ENCODE results near the gene ZNF621. TPM values are rescaled to one million over a fixed set of nuclear protein-coding genes. Genes with fewer than 3 reads are reported as not detected.
A peak's percentile ranks its signal among the peaks of the same experiment; 100 is the strongest.

Gene ZNF621
- total and polyA plus RNA-seq, 9 of the 15 experiments (the other 6 are each of a cell fraction or from before 2014, with no cell fraction given), result 4.7 to 28.9 (median 20.6) TPM

GRCh38 chr3:40524568-40525285, at the start of gene ZNF621 (continued):
- TF ChIP-seq USF2 (CRISPR knock-in tag; IDR thresholded peaks at IDR 0.05) (0 out of 2 replicates have a peak, but pooled peaks have one; percentile 35), PATZ1 (CRISPR knock-in tag; IDR thresholded peaks at IDR 0.05; ENCODE audit: borderline replicate concordance) (no peak), PTBP1 (IDR thresholded peaks at IDR 0.05; ENCODE audit: low read depth, low read length) (0 out of 2 replicates have a peak, but pooled peaks have one; percentile 8), TAF9B (IDR thresholded peaks at IDR 0.05; ENCODE audit: partially characterized antibody) (peak; percentile 95), SNRNP70 (optimal IDR thresholded peaks at IDR 0.05; ENCODE audit: low read depth, low read length) (no peak), TBP (optimal IDR thresholded peaks at IDR 0.05; ENCODE audit: low read depth, low read length) (peak; percentile 85), RBBP5 (IDR thresholded peaks at IDR 0.05; ENCODE audit: borderline replicate concordance, insufficient read depth, low read length, poor library complexity, severe bottlenecking) (peak; percentile 99), U2AF1 (optimal IDR thresholded peaks at IDR 0.05; ENCODE audit: low read depth, low read length) (peak; percentile 82), THAP12 (CRISPR knock-in tag; IDR thresholded peaks at IDR 0.05) (peak; percentile 100), ZNF586 (CRISPR knock-in tag; conservative IDR thresholded peaks at IDR 0.05) (no peak), ZNF507 (tag; conservative IDR thresholded peaks at IDR 0.05) (no peak), CREB5 (CRISPR knock-in tag; IDR thresholded peaks at IDR 0.05) (0 out of 2 replicates have a peak, but pooled peaks have one; percentile 17), KLF13 (tag; IDR thresholded peaks at IDR 0.05; ENCODE audit: borderline replicate concordance, low read depth) (0 out of 2 replicates have a peak, but pooled peaks have one; percentile 62), ZNF174 (CRISPR knock-in tag; IDR thresholded peaks at IDR 0.05) (no peak), NBN (IDR thresholded peaks at IDR 0.05; ENCODE audit: low read depth) (0 out of 2 replicates have a peak, but pooled peaks have one; percentile 73), ZNF316 (IDR thresholded peaks at IDR 0.05) (peak; percentile 20; the same call in 1 of the 2 replicates)
